Jurkat, Clone E6-1 (cell line): ENCODE results near the gene CATSPERZ.

ENCODE experiments used
- DNase-seq: peaks from one replicate; pipeline ENCODE4 v3.0.0-alpha.2; 2011; ENCODE audit warnings: low read depth, low spot score
- H3K4me3 ChIP-seq: 2 replicates; pipeline ENCODE4 v1.5.1; 2011; ENCODE audit warnings: mild to moderate bottlenecking, low read length, control low read depth, moderate library complexity

Gene CATSPERZ

DNA sequence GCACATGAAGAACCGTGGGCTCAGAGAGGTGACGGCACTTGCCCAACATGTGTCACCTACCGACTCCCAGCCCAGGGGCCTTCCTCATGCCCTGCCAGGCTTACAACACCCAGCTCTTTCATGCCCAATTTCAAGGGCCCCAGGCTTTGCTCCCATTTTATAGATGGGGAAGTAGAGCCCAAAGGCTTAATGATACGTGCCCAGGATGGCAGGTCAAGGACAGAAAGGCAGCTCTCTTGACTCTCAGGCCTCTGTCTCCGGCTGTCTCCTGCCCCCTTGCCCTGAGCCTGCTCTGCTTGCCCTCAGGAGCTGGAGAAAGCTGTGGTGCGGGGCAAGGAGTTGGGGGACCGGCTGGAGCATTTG lies 48.8 kb downstream of the CATSPERZ start:
- DNase-seq, result no peak
- H3K4me3 ChIP-seq, result no peak overlapping the region

GRCh38 chr11:64349404-64349803 lies 49.2 kb downstream of the CATSPERZ start:
- H3K4me3 ChIP-seq, result no peak overlapping the region
- DNase-seq, result no peak

DNA sequence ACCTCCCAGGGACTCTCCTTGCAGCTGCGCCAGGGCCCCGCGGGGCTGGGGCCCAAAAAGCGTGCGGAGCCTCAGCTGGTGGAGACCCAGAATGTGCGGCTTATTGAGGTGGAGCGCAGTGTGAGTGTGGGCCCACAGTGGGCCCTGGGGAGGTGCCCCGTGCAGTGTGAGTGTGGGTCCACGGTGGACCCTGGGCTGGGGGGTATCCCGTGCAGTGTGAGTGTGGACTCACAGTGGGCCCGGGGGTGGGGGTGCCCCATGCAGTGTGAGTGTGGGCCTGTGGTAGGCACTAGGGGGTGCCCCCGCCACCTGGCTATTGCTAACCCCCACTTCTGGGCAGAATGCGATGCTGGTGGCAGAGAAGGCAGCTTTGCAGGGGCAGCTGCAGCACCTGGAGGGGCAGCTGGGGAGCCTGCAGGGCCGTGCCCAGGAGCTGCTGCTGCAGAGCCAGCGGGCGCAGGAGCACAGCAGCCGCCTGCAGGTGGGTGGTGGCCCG lies 51.0 kb downstream of the CATSPERZ start:
- no peak for DNase-seq
- H3K4me3 ChIP-seq, result no peak overlapping the region

DNA sequence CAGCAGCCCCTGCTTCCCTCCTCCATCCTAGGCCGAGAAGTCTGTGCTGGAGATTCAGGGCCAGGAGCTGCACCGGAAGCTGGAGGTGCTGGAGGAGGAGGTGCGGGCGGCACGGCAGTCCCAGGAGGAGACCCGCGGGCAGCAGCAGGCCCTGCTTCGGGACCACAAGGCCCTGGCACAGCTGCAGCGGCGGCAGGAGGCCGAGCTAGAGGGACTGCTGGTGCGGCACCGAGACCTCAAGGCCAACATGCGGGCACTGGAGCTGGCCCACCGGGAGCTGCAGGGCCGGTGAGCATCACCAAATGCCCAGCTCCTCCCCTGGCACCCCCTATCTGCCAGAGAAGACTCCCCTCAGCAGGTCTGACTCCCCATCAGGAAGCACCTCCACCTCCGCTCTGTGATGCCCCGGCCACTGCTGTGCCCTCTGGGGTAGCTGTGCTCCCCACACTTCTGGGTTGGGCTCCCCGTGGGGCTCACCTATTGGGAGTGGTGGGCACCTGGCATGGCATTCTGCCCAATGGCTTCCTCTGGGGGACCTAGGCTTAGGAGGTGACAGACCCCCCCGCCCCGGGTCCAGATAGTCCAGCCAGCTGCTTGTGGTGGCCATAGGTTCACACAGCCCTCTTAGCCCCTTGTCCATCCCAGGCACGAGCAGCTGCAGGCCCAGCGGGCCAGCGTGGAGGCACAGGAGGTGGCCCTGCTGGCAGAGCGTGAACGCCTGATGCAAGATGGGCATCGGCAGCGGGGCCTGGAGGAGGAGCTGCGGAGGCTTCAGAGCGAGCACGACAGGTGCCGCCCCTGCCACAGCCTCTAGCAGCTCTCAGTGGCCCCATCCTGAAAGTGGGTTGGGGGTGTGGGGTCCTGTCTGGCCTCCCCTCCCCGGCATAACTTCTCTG lies 52.2 kb downstream of the CATSPERZ start:
- DNase-seq, result no peak
- H3K4me3 ChIP-seq, result no peak overlapping the region

- DNase-seq, result no peak
- H3K4me3 ChIP-seq, result no peak overlapping the region
Observed at GRCh38 chr11:64352995-64353714, 53.0 kb downstream of the CATSPERZ start.

DNA sequence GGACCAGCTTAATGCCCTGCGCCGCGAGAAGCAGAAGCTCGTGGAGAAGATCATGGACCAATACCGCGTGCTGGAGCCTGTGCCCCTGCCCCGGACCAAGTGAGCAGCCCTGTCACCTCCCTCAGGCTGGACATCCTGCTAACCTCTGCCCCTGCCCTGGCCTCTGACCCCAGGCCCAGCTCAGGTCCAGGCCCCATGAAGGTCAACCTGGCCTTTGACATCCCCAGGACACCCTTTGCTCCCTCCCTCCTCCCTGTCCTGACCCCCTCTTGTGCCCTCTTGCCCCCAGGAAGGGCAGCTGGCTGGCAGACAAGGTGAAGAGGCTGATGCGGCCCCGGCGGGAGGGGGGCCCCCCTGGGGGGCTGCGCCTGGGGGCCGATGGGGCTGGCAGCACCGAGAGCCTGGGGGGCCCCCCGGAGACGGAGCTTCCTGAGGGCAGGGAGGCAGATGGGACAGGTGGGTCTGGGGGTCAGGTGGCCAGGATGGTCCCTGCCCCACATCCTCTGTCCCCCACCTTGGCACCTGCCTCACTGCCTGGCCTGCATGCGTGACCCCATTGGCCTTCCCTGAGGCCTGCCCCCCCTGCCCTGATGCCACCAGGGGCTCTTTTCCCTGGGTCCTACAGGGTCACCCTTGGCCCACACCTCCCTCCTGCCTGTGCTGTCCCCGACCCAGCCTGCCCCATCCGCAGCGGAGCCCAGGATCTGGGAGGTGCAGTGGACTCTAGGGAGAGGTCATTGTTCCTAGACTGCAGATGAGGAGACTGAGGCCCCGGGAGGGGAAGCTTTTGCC lies 53.8 kb downstream of the CATSPERZ start:
- no peak overlapping the region for H3K4me3 ChIP-seq
- no peak for DNase-seq
